SK-N-SH treated with all-trans-retinoic acid at 6 μM for 48 hours (cell line): ENCODE results near the gene ZNF175.

Source experiments
- RARB ChIP-seq: fragments of 250-450 bp; sonication (Bioruptor Pico); IDR thresholded peaks from 2 replicates; pipeline ENCODE4 v1.8.0; 2021; ENCODE audit warnings: mild to moderate bottlenecking, moderate library complexity
- SNAI2 ChIP-seq: fragments of 250-450 bp; sonication (Bioruptor Pico); IDR thresholded peaks from 2 replicates; pipeline ENCODE4 v1.5.0; 2020; ENCODE audit warnings: mild to moderate bottlenecking, moderate library complexity
- ZNF8 ChIP-seq: fragments of 450-650 bp; formaldehyde crosslinking; IDR thresholded peaks from 2 replicates; pipeline ENCODE4 v1.5.0; 2020; ENCODE audit warnings: mild to moderate bottlenecking, moderate library complexity
- TF ChIP-seq, protein P1 (sequence below): fragments of 250-450 bp; sonication (Bioruptor Pico); IDR thresholded peaks from 2 replicates; pipeline ENCODE4 v1.8.0; 2021; ENCODE audit warnings: low read depth, mild to moderate bottlenecking, moderate library complexity, borderline replicate concordance
- TF ChIP-seq, protein P2 (sequence below): fragments of 250-450 bp; sonication (Bioruptor Pico); IDR thresholded peaks from 2 replicates; pipeline ENCODE4 v1.8.0; 2020; ENCODE audit warnings: mild to moderate bottlenecking, moderate library complexity, borderline replicate concordance
- TF ChIP-seq, protein P3 (sequence below): fragments of 250-450 bp; sonication (Bioruptor Pico); IDR thresholded peaks from 2 replicates; pipeline ENCODE4 v1.5.0; 2020; ENCODE audit warnings: mild to moderate bottlenecking, moderate library complexity

DNA sequence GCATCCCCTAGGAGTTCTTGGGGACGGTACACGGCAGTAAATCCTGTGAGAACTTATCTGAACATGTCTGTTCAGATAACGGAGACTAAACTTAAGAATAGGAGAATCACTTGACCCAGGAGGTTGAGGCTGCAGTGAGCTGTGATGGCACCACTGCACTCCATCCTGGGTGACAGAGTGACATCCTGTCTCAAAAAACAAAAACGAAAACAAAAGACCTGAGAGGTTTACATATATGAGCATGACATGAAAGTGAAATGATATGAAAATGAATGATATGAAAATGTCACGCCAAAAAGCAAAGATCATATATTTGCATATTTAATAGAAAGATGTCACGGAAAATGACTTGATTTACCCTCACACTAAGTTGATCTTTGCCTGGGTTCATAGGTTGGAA, 5.8 kb downstream of the ZNF175 start:
- TF ChIP-seq RARB (CRISPR knock-in tag) = no peak
- TF ChIP-seq ZNF8 (CRISPR knock-in tag) = no peak
- TF ChIP-seq, protein P1, sequence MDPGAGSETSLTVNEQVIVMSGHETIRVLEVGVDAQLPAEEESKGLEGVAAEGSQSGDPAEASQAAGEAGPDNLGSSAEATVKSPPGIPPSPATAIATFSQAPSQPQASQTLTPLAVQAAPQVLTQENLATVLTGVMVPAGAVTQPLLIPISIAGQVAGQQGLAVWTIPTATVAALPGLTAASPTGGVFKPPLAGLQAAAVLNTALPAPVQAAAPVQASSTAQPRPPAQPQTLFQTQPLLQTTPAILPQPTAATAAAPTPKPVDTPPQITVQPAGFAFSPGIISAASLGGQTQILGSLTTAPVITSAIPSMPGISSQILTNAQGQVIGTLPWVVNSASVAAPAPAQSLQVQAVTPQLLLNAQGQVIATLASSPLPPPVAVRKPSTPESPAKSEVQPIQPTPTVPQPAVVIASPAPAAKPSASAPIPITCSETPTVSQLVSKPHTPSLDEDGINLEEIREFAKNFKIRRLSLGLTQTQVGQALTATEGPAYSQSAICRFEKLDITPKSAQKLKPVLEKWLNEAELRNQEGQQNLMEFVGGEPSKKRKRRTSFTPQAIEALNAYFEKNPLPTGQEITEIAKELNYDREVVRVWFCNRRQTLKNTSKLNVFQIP (CRISPR knock-in tag) = no peak
- TF ChIP-seq, protein P2, sequence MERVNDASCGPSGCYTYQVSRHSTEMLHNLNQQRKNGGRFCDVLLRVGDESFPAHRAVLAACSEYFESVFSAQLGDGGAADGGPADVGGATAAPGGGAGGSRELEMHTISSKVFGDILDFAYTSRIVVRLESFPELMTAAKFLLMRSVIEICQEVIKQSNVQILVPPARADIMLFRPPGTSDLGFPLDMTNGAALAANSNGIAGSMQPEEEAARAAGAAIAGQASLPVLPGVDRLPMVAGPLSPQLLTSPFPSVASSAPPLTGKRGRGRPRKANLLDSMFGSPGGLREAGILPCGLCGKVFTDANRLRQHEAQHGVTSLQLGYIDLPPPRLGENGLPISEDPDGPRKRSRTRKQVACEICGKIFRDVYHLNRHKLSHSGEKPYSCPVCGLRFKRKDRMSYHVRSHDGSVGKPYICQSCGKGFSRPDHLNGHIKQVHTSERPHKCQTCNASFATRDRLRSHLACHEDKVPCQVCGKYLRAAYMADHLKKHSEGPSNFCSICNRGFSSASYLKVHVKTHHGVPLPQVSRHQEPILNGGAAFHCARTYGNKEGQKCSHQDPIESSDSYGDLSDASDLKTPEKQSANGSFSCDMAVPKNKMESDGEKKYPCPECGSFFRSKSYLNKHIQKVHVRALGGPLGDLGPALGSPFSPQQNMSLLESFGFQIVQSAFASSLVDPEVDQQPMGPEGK (CRISPR knock-in tag) = no peak
- TF ChIP-seq SNAI2 (CRISPR knock-in tag) = no peak
- TF ChIP-seq, protein P3, sequence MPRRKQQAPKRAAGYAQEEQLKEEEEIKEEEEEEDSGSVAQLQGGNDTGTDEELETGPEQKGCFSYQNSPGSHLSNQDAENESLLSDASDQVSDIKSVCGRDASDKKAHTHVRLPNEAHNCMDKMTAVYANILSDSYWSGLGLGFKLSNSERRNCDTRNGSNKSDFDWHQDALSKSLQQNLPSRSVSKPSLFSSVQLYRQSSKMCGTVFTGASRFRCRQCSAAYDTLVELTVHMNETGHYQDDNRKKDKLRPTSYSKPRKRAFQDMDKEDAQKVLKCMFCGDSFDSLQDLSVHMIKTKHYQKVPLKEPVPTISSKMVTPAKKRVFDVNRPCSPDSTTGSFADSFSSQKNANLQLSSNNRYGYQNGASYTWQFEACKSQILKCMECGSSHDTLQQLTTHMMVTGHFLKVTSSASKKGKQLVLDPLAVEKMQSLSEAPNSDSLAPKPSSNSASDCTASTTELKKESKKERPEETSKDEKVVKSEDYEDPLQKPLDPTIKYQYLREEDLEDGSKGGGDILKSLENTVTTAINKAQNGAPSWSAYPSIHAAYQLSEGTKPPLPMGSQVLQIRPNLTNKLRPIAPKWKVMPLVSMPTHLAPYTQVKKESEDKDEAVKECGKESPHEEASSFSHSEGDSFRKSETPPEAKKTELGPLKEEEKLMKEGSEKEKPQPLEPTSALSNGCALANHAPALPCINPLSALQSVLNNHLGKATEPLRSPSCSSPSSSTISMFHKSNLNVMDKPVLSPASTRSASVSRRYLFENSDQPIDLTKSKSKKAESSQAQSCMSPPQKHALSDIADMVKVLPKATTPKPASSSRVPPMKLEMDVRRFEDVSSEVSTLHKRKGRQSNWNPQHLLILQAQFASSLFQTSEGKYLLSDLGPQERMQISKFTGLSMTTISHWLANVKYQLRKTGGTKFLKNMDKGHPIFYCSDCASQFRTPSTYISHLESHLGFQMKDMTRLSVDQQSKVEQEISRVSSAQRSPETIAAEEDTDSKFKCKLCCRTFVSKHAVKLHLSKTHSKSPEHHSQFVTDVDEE (CRISPR knock-in tag) = no peak
